Aorta (tissue), 5 donors: Measurements from ENCODE around the gene XIRP2. TPM values are rescaled to one million over a fixed set of nuclear protein-coding genes. Genes with fewer than 3 reads are reported as not detected.

Experiments
- ATAC-seq: fragments of 200-7000 bp; cut with Tn5 transposase; one replicate; pipeline ENCODE4 v1.9.1; 2022; ENCODE audit warnings: moderate library complexity; ENCODE audit not compliant: low FRiP score
- DNase-seq, 2 donors: peaks; one replicate each; pipeline ENCODE4 v3.0.0-alpha.2; 2020
- H3K27ac ChIP-seq, 2 donors: one replicate each; pipeline ENCODE4 v1.5.1; 2013; ENCODE audit warnings: low read length in 2 of 2, mild to moderate bottlenecking in 2 of 2, moderate library complexity in 2 of 2, control low read depth in 1 of 2, inconsistent platforms in 1 of 2, low read depth in 1 of 2
- H3K27me3 ChIP-seq, 2 donors: one replicate each; pipeline ENCODE4 v1.6.1; 2013; ENCODE audit warnings: control low read depth in 1 of 2, low read length in 1 of 2, mild to moderate bottlenecking in 1 of 2, moderate library complexity in 1 of 2; ENCODE audit not compliant: insufficient read depth in 2 of 2, control insufficient read depth in 1 of 2
- H3K36me3 ChIP-seq, 2 donors: one replicate each; pipeline ENCODE4 v1.6.1; 2013; ENCODE audit warnings: control low read depth in 1 of 2, low read length in 1 of 2, mild to moderate bottlenecking in 1 of 2; ENCODE audit not compliant: insufficient read depth in 2 of 2, control insufficient read depth in 1 of 2
- H3K4me1 ChIP-seq, 2 donors: one replicate each; pipeline ENCODE4 v1.6.1; 2013; ENCODE audit warnings: low read length in 2 of 2, control low read depth in 1 of 2, mild to moderate bottlenecking in 1 of 2, moderate library complexity in 1 of 2; ENCODE audit not compliant: insufficient read depth in 2 of 2, control insufficient read depth in 1 of 2
- H3K4me3 ChIP-seq, 2 donors: one replicate each; pipeline ENCODE4 v1.5.1; 2013; ENCODE audit warnings: low read length in 2 of 2, control low read depth in 1 of 2, mild to moderate bottlenecking in 1 of 2
- H3K9me3 ChIP-seq: one replicate; pipeline ENCODE4 v1.6.1; 2013; ENCODE audit warnings: mild to moderate bottlenecking, low read length; ENCODE audit not compliant: control insufficient read depth
- WGBS, 2 donors: extraction: QIAGEN DNeasy Blood & Tissue Kit; methylation state at CpG; one replicate each; pipeline ENCODE4 v1.1.7; 2013; 5-methylcytosine and 5-hydroxymethylcytosine counted together
- intact Hi-C, 2 donors: fragments of 100-400 bp; cut with DNase I; formaldehyde crosslinking; loops; one replicate each; pipeline versions ENCODE4 v1.14.2 to v1.15.0; 2022
- polyA plus RNA-seq, 2 donors: library from polyadenylated mRNA; stranded (reverse); fragments of 200-250 nt; gene quantifications; one replicate each; pipeline ENCODE4 v1.2.3, GENCODE V29; 2013
- total RNA-seq, 2 donors: library from RNA; stranded (reverse); fragmentation: NEBNext Ultra II Directional; extraction: Animal tissue kit (Norgen Biotek cat#: 25700); gene quantifications; one replicate each; pipeline ENCODE4 v1.2.1, GENCODE V29; 2021
- donor health status: healthy with polysubstance abuse.
- donor health status: Bipolar disorder and iron deficiency.
- donor health status: DM: no; HTN: no; CAD: no.
- donor health status: DM: no; HTN: no; CAD: no.
- donor health status: DM: yes; HTN: yes; CAD: no.

Gene XIRP2
- total and polyA plus RNA-seq, 4 donors, result 0.15 to 3.8 (median 0.24) TPM

DNA sequence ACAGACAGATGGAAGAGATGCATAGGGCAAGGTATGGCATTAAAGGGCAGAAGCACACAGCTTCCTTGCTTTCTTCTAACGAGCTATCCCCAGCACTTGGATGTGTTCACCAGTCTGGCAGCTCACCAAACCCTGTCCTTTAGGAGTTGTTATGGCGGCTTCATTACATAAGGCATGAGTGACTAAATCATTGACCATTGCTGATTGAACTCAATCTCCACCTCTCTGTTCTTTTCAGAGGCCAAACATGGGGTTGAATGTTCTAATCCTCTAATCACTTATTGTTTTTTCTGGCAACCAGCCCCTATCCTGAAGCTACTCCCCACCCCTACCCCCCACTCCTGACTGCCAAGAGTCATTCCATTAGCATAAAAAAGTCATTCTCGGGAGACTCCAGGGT is 301.8 kb downstream of the XIRP2 start:
- no peak overlapping the region for H3K27ac ChIP-seq
- no peaks in the 10 kb centered on the region for H3K27me3 ChIP-seq
- H3K4me3 ChIP-seq, result no peak overlapping the region
- intact Hi-C loops, result loop anchor here in 1 of 2 donors (5.0 kb wide), 1 partner anchor 48 kb away; no protein-coding TSS in a partner anchor
- ATAC-seq (peak; percentile 59), DNase-seq (peak in 1 of 2 donors; percentile 50)
- WGBS, 2 donors, result 15 to 21% methylated on average over 3 of the region's 3 CpGs
- H3K4me1 ChIP-seq, result peaks cover 4 to 21% of the 10 kb centered on the region in 2 donors
- no peaks in the 10 kb centered on the region for H3K9me3 ChIP-seq
- no peaks in the 10 kb centered on the region for H3K36me3 ChIP-seq

DNA sequence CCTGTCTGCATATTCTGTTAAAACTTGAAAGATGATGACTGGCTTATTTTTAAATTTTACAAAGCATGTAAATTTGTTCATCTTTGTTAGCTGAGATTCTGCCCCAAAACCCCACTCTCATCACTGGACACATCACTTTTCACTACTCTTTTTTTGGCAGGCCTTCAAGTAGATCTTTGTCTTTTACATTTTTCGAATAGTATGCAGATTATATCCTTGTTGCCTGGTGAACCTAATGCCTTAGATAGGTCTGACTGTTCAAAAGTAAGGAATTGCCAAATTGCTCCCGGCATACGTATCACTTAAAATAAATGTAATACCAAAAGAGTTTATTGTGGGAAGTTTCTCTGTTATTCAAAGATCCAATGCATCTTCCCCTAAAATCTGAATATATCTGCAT is 303.3 kb downstream of the XIRP2 start:
- no peak for DNase-seq
- H3K4me3 ChIP-seq, result no peak overlapping the region
- 93% methylated on average over 3 of the region's 3 CpGs for WGBS, 2 donors
- no peaks in the 10 kb centered on the region for H3K9me3 ChIP-seq
- H3K36me3 ChIP-seq, result no peaks in the 10 kb centered on the region
- peaks cover 4 to 24% of the 10 kb centered on the region in 2 donors for H3K4me1 ChIP-seq
- no peak for ATAC-seq
- intact Hi-C loops, result loop anchor here in 1 of 2 donors (5.0 kb wide), 1 partner anchor 49 kb away; no protein-coding TSS in a partner anchor
- no peaks in the 10 kb centered on the region for H3K27me3 ChIP-seq
- H3K27ac ChIP-seq, result no peak overlapping the region

- 12 to 18% methylated on average over 4 of the region's 4 CpGs for WGBS, 2 donors
- ATAC-seq (no peak), DNase-seq (no peak)
- no peaks in the 10 kb centered on the region for H3K9me3 ChIP-seq
- H3K36me3 ChIP-seq, result no peaks in the 10 kb centered on the region
- no peaks in the 10 kb centered on the region for H3K27me3 ChIP-seq
- peak overlapping the region in 1 of 2 donors; percentile 33 for H3K27ac ChIP-seq
- H3K4me3 ChIP-seq, result no peak overlapping the region
- peaks cover 4 to 26% of the 10 kb centered on the region in 2 donors for H3K4me1 ChIP-seq
- intact Hi-C loops, result loop anchor here in 1 of 2 donors (5.0 kb wide), 1 partner anchor 51 kb away; no protein-coding TSS in a partner anchor
These were observed 304.6 kb downstream of the XIRP2 start for GRCh38 chr2:167192833-167193232.

DNA sequence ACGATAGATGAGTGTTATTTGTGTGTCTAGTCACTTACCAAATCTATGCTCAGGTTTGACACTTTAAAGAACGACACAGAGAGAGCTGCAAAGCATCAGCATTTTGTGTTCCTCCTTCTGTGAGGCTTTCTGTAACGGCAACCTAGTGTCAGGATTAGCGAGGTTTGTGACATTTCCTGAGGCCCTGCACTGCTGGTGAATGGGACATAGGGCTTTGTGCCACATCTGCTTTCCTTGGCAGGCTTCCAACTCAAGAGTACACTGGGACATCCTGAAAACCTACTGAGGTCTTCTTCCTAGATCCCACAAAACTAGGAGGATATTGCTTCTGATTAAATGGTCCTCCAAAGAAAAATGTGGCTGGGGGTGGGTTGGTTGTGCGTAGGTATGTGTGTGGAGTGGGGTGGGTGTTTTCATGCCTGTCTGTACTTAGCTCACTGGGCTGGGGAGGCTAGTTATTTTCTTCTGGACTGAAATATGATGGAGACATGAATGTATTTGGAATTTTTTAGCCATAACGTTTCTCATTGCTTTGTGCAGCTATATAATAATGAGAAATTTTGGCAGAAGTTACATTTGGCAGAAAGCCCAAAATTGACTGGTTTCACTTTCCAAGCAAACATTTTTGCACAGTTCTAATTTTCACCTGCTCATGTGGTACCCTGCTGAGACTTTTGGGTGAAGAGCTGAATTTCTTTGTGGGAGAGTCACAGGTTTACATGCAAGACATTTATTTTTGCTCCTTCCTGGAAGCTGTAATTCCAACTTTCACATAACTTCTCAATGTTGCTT is 308.4 kb downstream of the XIRP2 start:
- H3K4me3 ChIP-seq, result no peak overlapping the region
- no peaks in the 10 kb centered on the region for H3K9me3 ChIP-seq
- no peaks in the 10 kb centered on the region for H3K36me3 ChIP-seq
- ATAC-seq (no peak), DNase-seq (no peak)
- WGBS, 2 donors, result 10 to 13% methylated on average over 6 of the region's 6 CpGs
- H3K27me3 ChIP-seq, result no peaks in the 10 kb centered on the region
- intact Hi-C loops, result no loop called here
- no peak overlapping the region for H3K27ac ChIP-seq
- peaks cover 0 to 7% of the 10 kb centered on the region in 2 donors for H3K4me1 ChIP-seq

DNA sequence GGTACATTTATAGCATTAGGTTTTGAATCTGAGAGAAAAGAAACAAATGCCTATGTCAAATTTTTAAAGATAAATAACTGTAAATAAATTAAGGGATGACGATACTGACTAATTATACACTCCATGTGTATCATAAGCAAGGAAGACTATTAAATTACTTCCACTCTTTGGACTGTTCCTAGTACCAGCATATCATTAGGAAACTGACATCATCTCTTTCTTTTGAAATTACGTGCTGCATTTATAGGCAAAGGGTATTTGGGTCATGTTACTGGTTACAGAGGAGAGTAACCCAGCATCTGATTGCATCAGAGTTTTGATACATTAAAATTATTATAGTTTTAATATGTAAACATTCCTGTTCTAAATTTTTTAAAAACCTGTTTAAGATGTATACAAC is 309.7 kb downstream of the XIRP2 start:
- WGBS, 2 donors, result 83 to 86% methylated on average over 2 of the region's 2 CpGs
- no peak for ATAC-seq
- H3K27ac ChIP-seq, result no peak overlapping the region
- H3K36me3 ChIP-seq, result no peaks in the 10 kb centered on the region
- no peaks in the 10 kb centered on the region for H3K9me3 ChIP-seq
- peaks cover 0 to 5% of the 10 kb centered on the region in 2 donors for H3K4me1 ChIP-seq
- no peak overlapping the region for H3K4me3 ChIP-seq
- H3K27me3 ChIP-seq, result no peaks in the 10 kb centered on the region
- DNase-seq, result no peak
- intact Hi-C loops, result no loop called here

- no peaks in the 10 kb centered on the region for H3K27me3 ChIP-seq
- WGBS, 2 donors, result 81 to 87% methylated on average over 2 of the region's 2 CpGs
- no peak for DNase-seq
- H3K4me1 ChIP-seq, result peaks cover 0 to 5% of the 10 kb centered on the region in 2 donors
- no peaks in the 10 kb centered on the region for H3K36me3 ChIP-seq
- H3K4me3 ChIP-seq, result no peak overlapping the region
- intact Hi-C loops, result no loop called here
- no peaks in the 10 kb centered on the region for H3K9me3 ChIP-seq
- no peak overlapping the region for H3K27ac ChIP-seq
- ATAC-seq, result no peak
These were observed 310.3 kb downstream of the XIRP2 start for GRCh38 chr2:167198576-167198975.

- no peak for ATAC-seq
- no peak overlapping the region for H3K4me3 ChIP-seq
- H3K4me1 ChIP-seq, result peaks cover 0 to 5% of the 10 kb centered on the region in 2 donors
- WGBS, 2 donors, result 93 to 96% methylated on average over 5 of the region's 5 CpGs
- no peaks in the 10 kb centered on the region for H3K27me3 ChIP-seq
- no peaks in the 10 kb centered on the region for H3K9me3 ChIP-seq
- intact Hi-C loops, result no loop called here
- no peaks in the 10 kb centered on the region for H3K36me3 ChIP-seq
- DNase-seq, result no peak
- no peak overlapping the region for H3K27ac ChIP-seq
These were observed 311.7 kb downstream of the XIRP2 start for GRCh38 chr2:167200019-167200418.

GRCh38 chr2:167209784-167210183 is 321.5 kb downstream of the XIRP2 start:
- 72 to 75% methylated on average over 3 of the region's 3 CpGs for WGBS, 2 donors
- Histone ChIP-seq H3K36me3 (no peaks in the 10 kb centered on the region), H3K27me3 (no peaks in the 10 kb centered on the region), H3K4me3 (no peak overlapping the region), H3K27ac (no peak overlapping the region), H3K9me3 (no peaks in the 10 kb centered on the region), H3K4me1 (no peaks in the 10 kb centered on the region)
- intact Hi-C loops, result loop anchor here (5.0 to 10.0 kb wide), 4 partner anchors 67 to 675 kb away; no protein-coding TSS in a partner anchor
- no peak for ATAC-seq
- DNase-seq, result no peak
